ENCODE results near the gene SPATA46. TPM values are rescaled to one million over a fixed set of nuclear protein-coding genes. Genes with fewer than 3 reads are reported as not detected.

Gene SPATA46
- total and polyA plus RNA-seq, 2 experiments from 2014 or later: not detected

DNA sequence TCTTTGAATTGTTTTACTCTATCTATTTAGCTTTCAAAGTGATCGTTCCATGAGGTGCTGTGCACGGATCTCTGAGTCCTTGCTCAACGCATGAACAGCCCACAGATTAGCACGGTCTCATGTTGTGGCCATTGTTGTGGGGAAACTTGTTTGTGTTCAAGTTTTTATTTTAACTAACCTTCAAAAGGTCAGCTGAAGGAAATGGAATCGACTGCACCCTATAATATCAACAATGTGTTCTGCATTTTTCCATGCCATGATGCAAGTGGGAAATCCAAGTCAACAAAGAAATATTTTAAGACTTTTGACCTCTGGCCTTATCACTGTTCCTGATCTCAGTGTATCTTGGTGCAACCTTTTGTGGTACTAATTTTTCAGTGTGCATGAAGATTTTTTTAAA lies 29.1 kb upstream of the SPATA46 start:
- Histone ChIP-seq H3K36me3 (no peaks in the 10 kb centered on the region), H3K27ac (no peak overlapping the region), H3K27me3 (no peaks in the 10 kb centered on the region), H3K4me3 (no peak overlapping the region), H3K9me3 (ENCODE audit: low read depth) (no peaks in the 10 kb centered on the region), H3K4me1 (ENCODE audit: low read depth) (no peaks in the 10 kb centered on the region)
- DNase-seq (ENCODE audit: low read depth in 1 of 2, low spot score in 1 of 2): no peak
- TF ChIP-seq, protein P1, sequence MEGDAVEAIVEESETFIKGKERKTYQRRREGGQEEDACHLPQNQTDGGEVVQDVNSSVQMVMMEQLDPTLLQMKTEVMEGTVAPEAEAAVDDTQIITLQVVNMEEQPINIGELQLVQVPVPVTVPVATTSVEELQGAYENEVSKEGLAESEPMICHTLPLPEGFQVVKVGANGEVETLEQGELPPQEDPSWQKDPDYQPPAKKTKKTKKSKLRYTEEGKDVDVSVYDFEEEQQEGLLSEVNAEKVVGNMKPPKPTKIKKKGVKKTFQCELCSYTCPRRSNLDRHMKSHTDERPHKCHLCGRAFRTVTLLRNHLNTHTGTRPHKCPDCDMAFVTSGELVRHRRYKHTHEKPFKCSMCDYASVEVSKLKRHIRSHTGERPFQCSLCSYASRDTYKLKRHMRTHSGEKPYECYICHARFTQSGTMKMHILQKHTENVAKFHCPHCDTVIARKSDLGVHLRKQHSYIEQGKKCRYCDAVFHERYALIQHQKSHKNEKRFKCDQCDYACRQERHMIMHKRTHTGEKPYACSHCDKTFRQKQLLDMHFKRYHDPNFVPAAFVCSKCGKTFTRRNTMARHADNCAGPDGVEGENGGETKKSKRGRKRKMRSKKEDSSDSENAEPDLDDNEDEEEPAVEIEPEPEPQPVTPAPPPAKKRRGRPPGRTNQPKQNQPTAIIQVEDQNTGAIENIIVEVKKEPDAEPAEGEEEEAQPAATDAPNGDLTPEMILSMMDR (IDR thresholded peaks at IDR 0.05; ENCODE audit: low read depth, low read length): no peak

DNA sequence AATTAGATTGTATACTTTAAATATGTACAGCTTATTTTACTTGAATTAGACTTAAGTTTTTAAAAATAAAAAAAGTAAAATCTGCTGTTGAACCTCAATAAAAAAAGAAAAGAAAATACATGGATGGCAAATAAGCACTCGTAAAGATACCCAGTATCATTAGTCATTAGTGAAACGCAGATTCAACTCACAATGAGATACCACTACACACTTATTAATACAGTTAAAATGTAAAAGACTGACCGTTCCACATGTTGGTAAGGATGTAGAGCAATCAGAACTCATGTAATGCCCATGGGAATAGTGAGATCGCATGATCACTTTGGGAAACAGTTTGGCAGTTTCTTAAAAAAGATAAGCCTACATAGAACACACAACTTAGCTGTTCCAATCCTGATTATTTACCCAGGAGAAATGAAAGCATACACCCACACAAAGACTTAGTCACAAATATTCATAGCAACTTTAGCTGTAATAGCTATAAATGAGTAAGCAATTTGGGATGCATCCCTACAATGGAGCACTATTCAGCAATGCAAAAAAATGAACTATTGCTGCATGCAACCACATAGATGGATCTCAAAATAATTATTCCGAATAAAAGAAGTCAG lies 28.0 kb upstream of the SPATA46 start:
- Histone ChIP-seq H3K4me1 (ENCODE audit: low read depth) (peaks cover 2% of the 10 kb centered on the region), H3K9me3 (ENCODE audit: low read depth) (no peaks in the 10 kb centered on the region), H3K36me3 (no peaks in the 10 kb centered on the region), H3K27ac (no peak overlapping the region), H3K27me3 (no peaks in the 10 kb centered on the region), H3K4me3 (no peak overlapping the region)
- peak in 1 of 2 donors; percentile 74 for DNase-seq (ENCODE audit: low read depth in 1 of 2, low spot score in 1 of 2)
- TF ChIP-seq, protein P1 (IDR thresholded peaks at IDR 0.05; ENCODE audit: low read depth, low read length): no peak

DNA sequence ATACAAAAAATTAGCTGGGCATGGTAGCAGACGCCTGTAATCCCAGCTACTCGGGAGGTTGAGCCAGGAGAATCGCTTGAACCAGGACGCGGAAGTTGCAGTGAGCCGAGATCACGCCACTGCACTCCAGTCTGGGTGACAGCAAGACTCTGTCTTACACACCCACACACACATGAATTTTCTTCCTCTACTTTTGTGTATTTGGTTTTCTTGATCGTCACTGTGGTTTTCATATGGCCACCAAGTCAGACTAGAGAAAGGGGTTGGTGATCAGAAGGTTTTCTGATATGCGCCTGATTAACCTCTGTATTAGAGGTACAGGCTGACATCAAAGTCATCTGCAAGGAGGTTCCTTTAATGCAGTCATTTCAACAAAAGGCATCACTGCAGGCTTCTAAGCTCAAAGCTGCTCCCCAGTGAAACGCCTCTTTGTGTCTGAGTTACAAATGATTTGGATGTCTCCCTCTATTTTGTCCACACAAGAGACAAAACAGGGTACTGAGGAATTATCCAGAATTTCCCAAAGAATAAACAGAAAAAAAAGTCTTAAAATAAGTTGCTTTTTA lies 24.2 kb upstream of the SPATA46 start:
- Histone ChIP-seq H3K4me3 (no peak overlapping the region), H3K9me3 (ENCODE audit: low read depth) (no peaks in the 10 kb centered on the region), H3K36me3 (no peaks in the 10 kb centered on the region), H3K27ac (no peak overlapping the region), H3K4me1 (ENCODE audit: low read depth) (peaks cover 17% of the 10 kb centered on the region), H3K27me3 (no peaks in the 10 kb centered on the region)
- no peak for DNase-seq (ENCODE audit: low read depth in 1 of 2, low spot score in 1 of 2)
- TF ChIP-seq, protein P1 (IDR thresholded peaks at IDR 0.05; ENCODE audit: low read depth, low read length): no peak

DNA sequence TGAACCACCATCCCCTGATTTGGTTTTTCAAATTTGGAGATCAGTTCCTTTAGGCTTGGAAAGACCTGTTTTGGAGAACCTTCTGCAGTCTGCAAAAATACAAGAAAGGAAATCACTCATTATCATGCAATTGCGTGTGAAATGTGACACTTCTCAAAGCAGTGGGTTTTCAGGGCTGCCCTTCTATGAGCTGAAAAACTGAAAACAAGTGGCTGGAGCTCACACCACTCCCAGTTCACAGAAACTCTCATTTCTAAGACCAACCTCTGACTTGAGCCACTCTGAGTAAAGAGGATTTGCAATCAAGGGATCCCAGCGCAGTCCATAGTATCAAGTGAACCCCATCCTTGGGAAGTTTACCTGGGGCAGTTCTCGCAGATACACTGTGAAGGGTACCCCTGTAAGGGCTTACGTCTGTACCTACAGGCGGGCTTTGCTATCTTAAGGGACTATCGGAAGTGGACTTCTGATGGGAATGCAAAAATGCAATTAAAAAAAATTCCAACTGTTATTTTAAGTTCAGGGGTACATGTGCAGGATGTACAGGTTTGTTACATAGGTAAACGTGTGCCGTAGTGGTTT lies 22.4 kb upstream of the SPATA46 start:
- no peaks in the 10 kb centered on the region for H3K36me3 ChIP-seq
- DNase-seq (ENCODE audit: low read depth in 1 of 2, low spot score in 1 of 2): no peak

DNA sequence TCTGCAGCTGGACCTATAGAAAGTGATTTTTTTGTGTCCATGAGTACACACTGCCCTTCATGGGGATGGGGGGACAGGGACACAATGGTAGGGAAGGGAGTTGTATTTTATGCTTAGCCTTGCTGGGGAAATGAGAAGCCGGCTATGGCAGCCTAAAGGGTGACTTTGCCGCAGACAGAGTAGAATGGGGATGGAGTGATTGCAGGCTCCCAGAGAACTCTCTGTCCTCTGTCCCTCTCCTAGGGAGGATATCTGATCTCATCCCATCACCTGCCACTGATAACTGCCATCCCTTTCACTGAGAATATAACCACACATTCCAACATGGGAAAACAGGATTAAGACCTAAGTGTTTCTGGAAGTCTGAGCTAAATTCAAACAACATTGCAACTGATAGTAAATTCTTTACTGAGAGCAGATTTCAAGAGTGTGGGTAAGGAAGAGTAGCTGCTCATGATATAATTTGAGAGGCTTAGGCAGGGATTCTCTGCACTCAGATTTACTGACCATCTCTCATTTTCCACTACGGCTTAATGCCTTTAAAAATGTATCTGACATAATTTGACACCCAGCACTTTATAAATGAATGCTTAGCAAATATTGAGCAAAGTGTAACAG lies 21.4 kb upstream of the SPATA46 start:
- Histone ChIP-seq H3K9me3 (ENCODE audit: low read depth) (no peaks in the 10 kb centered on the region), H3K4me3 (no peak overlapping the region), H3K27ac (no peak overlapping the region), H3K27me3 (no peaks in the 10 kb centered on the region), H3K36me3 (no peaks in the 10 kb centered on the region), H3K4me1 (ENCODE audit: low read depth) (peaks cover 17% of the 10 kb centered on the region)
- DNase-seq (ENCODE audit: low read depth in 1 of 2, low spot score in 1 of 2): no peak
- TF ChIP-seq, protein P1 (IDR thresholded peaks at IDR 0.05; ENCODE audit: low read depth, low read length): no peak

More for the DNA sequence above, 22.4 kb upstream of the SPATA46 start:
- Histone ChIP-seq H3K9me3 (ENCODE audit: low read depth) (no peaks in the 10 kb centered on the region), H3K4me1 (ENCODE audit: low read depth) (peaks cover 17% of the 10 kb centered on the region), H3K27me3 (no peaks in the 10 kb centered on the region), H3K27ac (no peak overlapping the region), H3K4me3 (no peak overlapping the region)
- TF ChIP-seq, protein P1 (IDR thresholded peaks at IDR 0.05; ENCODE audit: low read depth, low read length): no peak
